NCI-H1417 (cell line): ENCODE results near the gene MYO7A.
A peak's percentile ranks its signal among the peaks of the same experiment; 100 is the strongest.

ENCODE experiments used
- DNase-seq, 3 experiments: peaks; one replicate each; lab custom pipeline; 2025; lab: John Stamatoyannopoulos, UW

MYO7A gene

GRCh38 chr11:77127235-77127911, 673 bp upstream of the MYO7A start:
- DNase-seq = peak; percentile 43 to 88 (median 85)

GRCh38 chr11:77129069-77129841, 1.2 kb downstream of the MYO7A start:
- DNase-seq = no peak

GRCh38 chr11:77129842-77130756, 2.1 kb downstream of the MYO7A start:
- DNase-seq = no peak

GRCh38 chr11:77130763-77131513, 2.9 kb downstream of the MYO7A start:
- DNase-seq = no peak

GRCh38 chr11:77131560-77131959, 3.5 kb downstream of the MYO7A start:
- no peak for DNase-seq

- no peak for DNase-seq
Measured at GRCh38 chr11:77135069-77135468, 7.0 kb downstream of the MYO7A start.

GRCh38 chr11:77136074-77136473, 8.0 kb downstream of the MYO7A start:
- DNase-seq = no peak

- DNase-seq = no peak
Measured at GRCh38 chr11:77136784-77137420, 8.9 kb downstream of the MYO7A start.

GRCh38 chr11:77137421-77137820, 9.4 kb downstream of the MYO7A start:
- no peak for DNase-seq

GRCh38 chr11:77138106-77138649, 10.1 kb downstream of the MYO7A start:
- DNase-seq = no peak

GRCh38 chr11:77139201-77139600, 11.2 kb downstream of the MYO7A start:
- no peak for DNase-seq

- DNase-seq = no peak
Measured at GRCh38 chr11:77140231-77140851, 12.3 kb downstream of the MYO7A start.

GRCh38 chr11:77141034-77141433, 13.0 kb downstream of the MYO7A start:
- peak; percentile 26 to 67 (median 44) for DNase-seq

- DNase-seq = no peak
Measured at GRCh38 chr11:77141475-77141874, 13.4 kb downstream of the MYO7A start.

- DNase-seq = no peak
Measured at GRCh38 chr11:77142091-77142975, 14.3 kb downstream of the MYO7A start.

- DNase-seq = no peak
Measured at GRCh38 chr11:77143405-77144020, 15.5 kb downstream of the MYO7A start.

- DNase-seq = no peak
Measured at GRCh38 chr11:77144196-77144856, 16.3 kb downstream of the MYO7A start.

GRCh38 chr11:77144857-77145428, 16.9 kb downstream of the MYO7A start:
- no peak for DNase-seq
